Measurements from ENCODE around the gene DGAT2L6. TPM values are rescaled to one million over a fixed set of nuclear protein-coding genes. Genes with fewer than 3 reads are reported as not detected.

Gene DGAT2L6
- total RNA-seq, 3 donors from 2014 or later, result not detected

DNA sequence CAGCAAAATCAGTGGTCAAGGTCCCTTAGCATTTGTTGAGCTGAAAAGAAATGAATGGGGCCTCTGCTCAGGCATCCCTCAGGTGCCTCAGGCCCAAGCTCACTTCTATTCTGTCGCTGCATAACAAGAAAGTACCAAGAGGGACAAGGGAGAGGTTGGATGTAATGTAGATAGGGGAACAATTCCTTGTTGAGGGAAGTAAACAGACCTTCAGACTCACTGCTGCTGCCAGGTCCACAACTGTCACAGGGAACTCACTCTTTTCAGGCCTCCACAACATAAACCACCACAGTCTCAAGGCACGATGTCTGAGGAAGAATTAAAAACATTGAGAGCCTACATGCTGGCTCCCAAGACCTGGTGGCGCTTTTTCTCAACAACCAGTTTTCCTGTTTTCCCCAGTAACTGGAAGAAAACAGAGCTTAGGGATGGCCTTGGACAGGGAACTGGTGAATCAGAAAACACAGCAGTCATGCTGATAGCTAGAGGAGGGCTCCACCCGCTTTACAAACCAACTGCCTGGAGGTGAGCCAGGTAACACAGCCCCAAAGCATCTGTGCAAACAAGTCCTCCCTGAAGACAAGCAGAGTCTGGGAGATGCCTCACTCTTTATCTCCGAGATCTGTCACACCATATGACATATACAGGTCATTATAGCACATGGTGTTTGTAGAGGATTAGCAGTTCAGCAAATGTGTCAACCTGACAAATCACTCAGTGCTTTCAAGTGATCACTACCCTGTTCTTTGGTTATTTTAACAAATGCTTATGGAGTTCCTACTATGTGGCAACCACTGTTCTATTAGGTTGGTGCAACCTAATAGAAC, 42.9 kb downstream of the DGAT2L6 start:
- TF ChIP-seq POLR2AphosphoS5 (IDR thresholded peaks at IDR 0.05), result no peak
- TF ChIP-seq, protein P1, sequence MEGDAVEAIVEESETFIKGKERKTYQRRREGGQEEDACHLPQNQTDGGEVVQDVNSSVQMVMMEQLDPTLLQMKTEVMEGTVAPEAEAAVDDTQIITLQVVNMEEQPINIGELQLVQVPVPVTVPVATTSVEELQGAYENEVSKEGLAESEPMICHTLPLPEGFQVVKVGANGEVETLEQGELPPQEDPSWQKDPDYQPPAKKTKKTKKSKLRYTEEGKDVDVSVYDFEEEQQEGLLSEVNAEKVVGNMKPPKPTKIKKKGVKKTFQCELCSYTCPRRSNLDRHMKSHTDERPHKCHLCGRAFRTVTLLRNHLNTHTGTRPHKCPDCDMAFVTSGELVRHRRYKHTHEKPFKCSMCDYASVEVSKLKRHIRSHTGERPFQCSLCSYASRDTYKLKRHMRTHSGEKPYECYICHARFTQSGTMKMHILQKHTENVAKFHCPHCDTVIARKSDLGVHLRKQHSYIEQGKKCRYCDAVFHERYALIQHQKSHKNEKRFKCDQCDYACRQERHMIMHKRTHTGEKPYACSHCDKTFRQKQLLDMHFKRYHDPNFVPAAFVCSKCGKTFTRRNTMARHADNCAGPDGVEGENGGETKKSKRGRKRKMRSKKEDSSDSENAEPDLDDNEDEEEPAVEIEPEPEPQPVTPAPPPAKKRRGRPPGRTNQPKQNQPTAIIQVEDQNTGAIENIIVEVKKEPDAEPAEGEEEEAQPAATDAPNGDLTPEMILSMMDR (IDR thresholded peaks at IDR 0.05), result no peak
- TF ChIP-seq POLR2A (IDR thresholded peaks at IDR 0.05), result no peak
- Histone ChIP-seq H3K27me3 (peaks cover 0 to 39% of the 10 kb centered on the region in 2 donors), H3K4me3 (no peak overlapping the region), H3K4me1 (no peaks in the 10 kb centered on the region), H3K36me3 (no peaks in the 10 kb centered on the region), H3K27ac (no peak overlapping the region), H3K9me3 (no peaks in the 10 kb centered on the region)
- intact Hi-C loops (cut with DNase I; ENCODE audit: low total_unique reads), result no loop called here
- peak in 1 of 2 donors; percentile 52 for DNase-seq (ENCODE audit: low spot score in 2 of 2)

DNA sequence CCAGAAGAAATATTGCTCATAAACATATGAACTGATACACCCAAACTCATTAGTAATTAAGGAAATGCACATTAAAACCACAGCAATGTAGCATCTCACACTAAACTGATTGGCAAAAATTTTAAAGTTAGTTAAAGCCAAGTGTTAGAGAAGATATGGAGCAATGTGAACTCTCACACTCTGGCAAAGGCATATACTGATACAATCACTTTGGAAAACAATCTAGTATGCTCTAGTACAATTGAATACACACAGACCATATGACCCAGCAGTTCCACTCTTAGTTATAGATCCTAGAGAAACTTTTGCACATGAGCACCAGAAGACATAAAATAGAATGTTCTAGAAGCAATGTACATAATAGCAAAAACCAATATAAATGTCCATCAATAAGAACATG, 48.8 kb downstream of the DGAT2L6 start:
- Histone ChIP-seq H3K9me3 (no peaks in the 10 kb centered on the region), H3K36me3 (no peaks in the 10 kb centered on the region), H3K27ac (no peak overlapping the region), H3K27me3 (peaks cover 0 to 22% of the 10 kb centered on the region in 2 donors), H3K4me1 (no peaks in the 10 kb centered on the region), H3K4me3 (no peak overlapping the region)
- no peak for DNase-seq (ENCODE audit: low spot score in 2 of 2)
- intact Hi-C loops (cut with DNase I; ENCODE audit: low total_unique reads), result no loop called here
- no peak for TF ChIP-seq POLR2A (IDR thresholded peaks at IDR 0.05)
- no peak for TF ChIP-seq POLR2AphosphoS5 (IDR thresholded peaks at IDR 0.05)
- TF ChIP-seq, protein P1 (IDR thresholded peaks at IDR 0.05), result no peak

DNA sequence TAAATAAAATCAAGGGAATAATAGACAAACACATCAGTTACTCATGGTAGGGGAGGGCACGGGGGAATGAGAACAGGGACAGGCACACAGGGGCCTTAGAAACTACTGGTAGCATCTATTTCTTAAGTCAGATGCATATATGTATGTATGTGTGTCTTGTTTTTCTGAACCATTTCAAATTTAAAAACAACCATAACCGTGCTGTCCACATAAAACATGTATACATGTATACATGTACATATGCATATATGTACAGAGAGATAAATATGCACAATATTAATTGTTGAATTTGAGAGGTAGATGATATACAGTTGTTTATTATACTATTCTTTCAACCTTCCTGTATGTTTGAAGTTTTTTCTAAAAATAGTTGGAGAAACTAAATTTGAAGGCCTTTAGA, 49.4 kb downstream of the DGAT2L6 start:
- TF ChIP-seq, protein P1 (IDR thresholded peaks at IDR 0.05), result no peak
- TF ChIP-seq POLR2A (IDR thresholded peaks at IDR 0.05) (no peak), POLR2AphosphoS5 (IDR thresholded peaks at IDR 0.05) (no peak)
- Histone ChIP-seq H3K4me1 (no peaks in the 10 kb centered on the region), H3K4me3 (no peak overlapping the region), H3K27ac (no peak overlapping the region), H3K36me3 (no peaks in the 10 kb centered on the region), H3K27me3 (peaks cover 0 to 22% of the 10 kb centered on the region in 2 donors), H3K9me3 (no peaks in the 10 kb centered on the region)
- no peak for DNase-seq (ENCODE audit: low spot score in 2 of 2)
- intact Hi-C loops (cut with DNase I; ENCODE audit: low total_unique reads), result no loop called here

- Histone ChIP-seq H3K4me3 (no peak overlapping the region), H3K9me3 (no peaks in the 10 kb centered on the region), H3K27me3 (peaks cover 0 to 25% of the 10 kb centered on the region in 2 donors), H3K27ac (no peak overlapping the region), H3K36me3 (no peaks in the 10 kb centered on the region), H3K4me1 (no peaks in the 10 kb centered on the region)
- intact Hi-C loops (cut with DNase I; ENCODE audit: low total_unique reads), result no loop called here
- DNase-seq (ENCODE audit: low spot score in 2 of 2), result no peak
- TF ChIP-seq POLR2A (IDR thresholded peaks at IDR 0.05) (no peak), POLR2AphosphoS5 (IDR thresholded peaks at IDR 0.05) (no peak)
- TF ChIP-seq, protein P1 (IDR thresholded peaks at IDR 0.05), result no peak
Measured at GRCh38 chrX:70231666-70232065, 54.4 kb downstream of the DGAT2L6 start.

GRCh38 chrX:70234355-70234754, 57.1 kb downstream of the DGAT2L6 start, which contains the start of gene AWAT1:
TSS of gene AWAT1 (plus strand) at chrX:70234655. CDS start at chrX:70234696, 41 bp downstream.
- no peak within 1 kb of the TSS for H3K4me3 ChIP-seq
- TF ChIP-seq, protein P1 (IDR thresholded peaks at IDR 0.05), result no peak
- TF ChIP-seq POLR2AphosphoS5 (IDR thresholded peaks at IDR 0.05) (no peak), POLR2A (IDR thresholded peaks at IDR 0.05) (no peak)
- H3K27me3 ChIP-seq, result peaks cover 0 to 30% of the 10 kb centered on the region in 2 donors
- no peak within 1 kb of the TSS for H3K27ac ChIP-seq
- DNase-seq (ENCODE audit: low spot score in 2 of 2), result no peak
- H3K4me1 ChIP-seq, result no peaks in the 10 kb centered on the region
- H3K9me3 ChIP-seq, result no peaks in the 10 kb centered on the region
- no peaks in the 10 kb centered on the region for H3K36me3 ChIP-seq
- intact Hi-C loops (cut with DNase I; ENCODE audit: low total_unique reads), result no loop called here
